ENCODE measurements around the gene ST7.

DNA sequence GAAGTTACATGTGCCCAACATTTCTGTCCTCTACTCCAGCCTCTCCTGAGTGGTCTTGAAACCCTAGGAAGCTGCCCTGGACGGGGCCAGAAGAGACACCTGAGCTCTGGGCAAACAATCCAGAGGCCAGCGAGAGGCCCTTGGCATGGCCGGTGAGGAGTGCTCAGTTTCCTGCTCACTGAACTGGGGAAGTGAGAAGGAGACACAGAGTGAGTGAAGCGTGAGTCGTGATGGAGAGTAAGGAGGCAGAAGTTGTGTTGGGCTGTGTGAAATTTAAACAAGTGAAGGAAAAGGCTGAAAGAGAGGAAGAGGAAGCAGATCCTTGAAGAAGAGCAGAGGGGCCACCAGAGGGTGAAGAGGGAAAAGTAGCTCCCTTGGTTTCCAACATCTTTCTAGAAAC lies 296.4 kb downstream of the ST7 start:
- TF ChIP-seq CTCF (IDR thresholded peaks at IDR 0.05) = no peak
- no peak for TF ChIP-seq EP300 (IDR thresholded peaks at IDR 0.05)
- TF ChIP-seq ESRRA (IDR thresholded peaks at IDR 0.05; ENCODE audit: borderline replicate concordance, low read length) = no peak
- TF ChIP-seq POLR2A (IDR thresholded peaks at IDR 0.05; ENCODE audit: low read length) = no peak
- TF ChIP-seq, protein P1, sequence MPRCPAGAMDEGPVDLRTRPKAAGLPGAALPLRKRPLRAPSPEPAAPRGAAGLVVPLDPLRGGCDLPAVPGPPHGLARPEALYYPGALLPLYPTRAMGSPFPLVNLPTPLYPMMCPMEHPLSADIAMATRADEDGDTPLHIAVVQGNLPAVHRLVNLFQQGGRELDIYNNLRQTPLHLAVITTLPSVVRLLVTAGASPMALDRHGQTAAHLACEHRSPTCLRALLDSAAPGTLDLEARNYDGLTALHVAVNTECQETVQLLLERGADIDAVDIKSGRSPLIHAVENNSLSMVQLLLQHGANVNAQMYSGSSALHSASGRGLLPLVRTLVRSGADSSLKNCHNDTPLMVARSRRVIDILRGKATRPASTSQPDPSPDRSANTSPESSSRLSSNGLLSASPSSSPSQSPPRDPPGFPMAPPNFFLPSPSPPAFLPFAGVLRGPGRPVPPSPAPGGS (IDR thresholded peaks at IDR 0.05) = no peak
